HT1080 (cell line): ENCODE results near the gene ZNF296. TPM values are rescaled to one million over a fixed set of nuclear protein-coding genes. Genes with fewer than 3 reads are reported as not detected.
"Not testable (repeated sequence)": the region's sequence is repeated elsewhere in the genome, so short reads cannot be mapped to it uniquely, and the experiment has no call there.

ENCODE experiments used
- DNase-seq: peaks from one replicate; pipeline ENCODE4 v3.0.0-alpha.2; 2015; ENCODE audit warnings: low read depth
- polyA plus RNA-seq, 2 experiments: library from polyadenylated mRNA; depleted of rRNA; stranded (reverse); fragments of >200 nt; gene quantifications; 2 replicates each; pipeline ENCODE4 v1.2.3, GENCODE V29; 2015
- total RNA-seq: library from RNA; depleted of rRNA; stranded (reverse); fragments of >200 nt; shearing (Covaris generic); gene quantifications from 2 replicates; pipeline ENCODE4 v1.2.3, GENCODE V29; 2014; rRNA removed

ZNF296 gene
- not detected in 2 replicates for total RNA-seq
- not detected in 2 replicates for polyA plus RNA-seq (2015; cell fraction: cytosol; rRNA removed)
- 0.66 TPM in 1 of 2 replicates, not detected in the other for polyA plus RNA-seq (2015; cell fraction: nucleus; rRNA removed)

DNA sequence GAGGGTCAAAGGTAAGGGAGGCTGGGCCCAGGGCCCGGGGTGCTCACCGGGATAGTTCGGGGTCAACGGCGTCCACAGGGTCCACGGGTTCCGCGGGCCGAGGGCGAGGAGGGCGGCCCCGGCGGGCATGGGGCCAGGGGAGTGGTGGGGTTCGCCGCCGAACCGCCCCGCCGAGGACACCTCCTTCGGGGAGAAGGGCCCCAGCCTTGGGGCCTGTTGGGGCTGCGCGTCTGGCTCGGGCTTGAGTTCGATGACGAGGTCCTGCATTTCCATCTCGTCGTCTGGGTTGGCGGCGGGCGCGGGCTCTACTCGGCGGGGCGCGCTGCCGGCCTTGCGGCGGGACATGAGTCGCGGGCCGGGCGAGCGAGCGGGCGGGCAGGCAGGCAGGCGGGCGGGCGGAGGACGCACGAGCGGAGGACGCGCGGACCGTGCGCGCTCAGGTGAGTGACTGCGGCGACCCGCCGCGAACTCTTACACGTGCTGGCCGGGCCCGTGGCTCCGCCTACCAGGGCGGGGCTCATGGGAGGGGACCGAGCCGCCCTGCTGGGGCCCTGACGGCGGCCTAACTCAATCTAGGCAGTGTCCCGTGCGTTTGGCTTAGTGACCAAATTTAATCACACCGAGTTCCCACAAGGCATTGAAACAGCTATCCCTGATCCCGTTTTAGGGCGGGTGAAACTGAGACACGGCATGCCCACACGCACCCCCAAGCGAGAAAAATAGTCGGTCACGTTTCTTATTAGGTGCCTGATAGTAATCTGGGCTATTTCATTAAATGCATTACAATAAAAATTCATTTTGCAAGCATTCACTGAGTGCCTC is at the start of gene ZNF296:
ZNF296 (minus strand) TSS at position 450 of the 822 bp plus-strand sequence; CDS start at position 345, 105 bp downstream.
- no peak for DNase-seq

DNA sequence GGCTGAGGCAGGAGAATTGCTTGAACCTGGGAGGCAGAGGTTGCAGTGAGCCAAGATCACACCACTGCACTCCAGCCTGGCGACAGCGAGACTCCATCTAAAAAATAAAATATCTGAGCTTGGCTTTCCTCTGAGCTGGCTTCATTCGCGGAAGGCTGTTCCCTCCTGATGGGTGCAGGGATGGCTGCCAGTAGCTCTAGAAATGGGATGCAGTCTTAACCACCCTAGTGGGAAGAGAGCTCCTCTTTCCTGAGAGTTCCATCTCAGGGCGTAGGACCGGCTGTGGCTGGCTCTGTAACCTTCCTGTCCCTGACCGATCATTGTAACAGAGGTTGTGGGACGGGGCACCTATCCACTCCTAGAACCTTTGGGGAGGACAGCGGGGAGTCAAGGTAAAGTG is 49.1 kb upstream of the ZNF296 start:
- no peak for DNase-seq

DNA sequence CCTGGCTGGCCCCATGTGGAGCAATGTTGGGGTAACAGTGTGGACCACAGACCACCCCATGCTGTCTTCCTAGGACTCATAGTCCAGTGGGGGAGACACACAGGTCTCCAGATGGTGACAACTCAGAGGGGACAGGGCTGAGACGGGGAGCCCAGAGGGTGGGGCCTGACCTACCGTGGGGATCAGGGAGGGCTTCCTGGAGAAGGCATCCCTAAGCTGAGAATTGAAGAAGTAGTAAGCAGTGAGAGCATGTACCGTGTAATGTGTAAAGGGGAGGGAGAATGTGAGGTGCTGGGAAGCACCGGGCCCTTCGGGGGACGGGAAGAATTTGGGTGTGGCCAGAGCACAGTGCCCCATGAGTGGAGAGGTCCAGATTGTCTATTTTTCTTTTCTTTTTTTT is 47.7 kb upstream of the ZNF296 start:
- no peak for DNase-seq

DNA sequence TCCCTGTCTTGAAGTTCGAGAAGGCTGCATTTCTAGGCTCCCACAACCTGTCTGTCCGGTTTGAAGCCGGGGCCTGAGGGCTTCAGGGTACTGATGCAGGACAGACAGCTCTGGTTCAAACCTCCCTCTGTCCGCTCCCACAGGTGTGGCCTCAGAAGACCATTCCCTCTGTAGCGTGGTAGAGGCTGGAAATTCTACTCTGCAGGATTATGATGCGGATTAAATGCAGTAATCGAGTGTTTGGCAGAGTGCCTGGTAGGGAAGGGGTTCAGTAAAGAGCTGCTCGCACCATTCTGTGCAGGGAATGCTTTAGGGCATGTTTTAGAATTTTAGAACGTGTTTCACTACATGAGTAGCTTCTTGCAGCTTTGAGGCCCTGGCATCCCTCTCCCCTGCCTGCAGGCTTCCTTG is 47.2 kb upstream of the ZNF296 start:
- DNase-seq = no peak

DNA sequence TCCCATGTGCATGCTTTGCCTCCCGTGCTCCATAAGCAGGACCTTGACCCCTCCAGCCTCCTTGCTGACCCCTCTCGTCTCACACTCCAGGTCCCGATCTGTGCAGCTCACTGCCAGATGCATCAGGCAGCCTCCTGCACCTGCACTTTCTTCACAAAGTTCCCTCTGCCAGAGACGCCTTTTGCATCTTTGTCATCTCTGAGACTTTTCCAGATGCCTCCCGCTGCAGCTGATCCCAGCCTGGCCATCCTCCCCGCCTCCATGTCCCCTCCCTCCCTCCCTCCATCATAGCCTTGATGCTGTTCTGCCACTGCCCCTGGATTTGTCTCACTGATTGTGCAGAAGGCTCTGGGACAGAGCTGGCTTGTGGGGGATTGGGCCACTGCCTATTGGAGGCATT is 46.6 kb upstream of the ZNF296 start:
- no peak for DNase-seq

DNA sequence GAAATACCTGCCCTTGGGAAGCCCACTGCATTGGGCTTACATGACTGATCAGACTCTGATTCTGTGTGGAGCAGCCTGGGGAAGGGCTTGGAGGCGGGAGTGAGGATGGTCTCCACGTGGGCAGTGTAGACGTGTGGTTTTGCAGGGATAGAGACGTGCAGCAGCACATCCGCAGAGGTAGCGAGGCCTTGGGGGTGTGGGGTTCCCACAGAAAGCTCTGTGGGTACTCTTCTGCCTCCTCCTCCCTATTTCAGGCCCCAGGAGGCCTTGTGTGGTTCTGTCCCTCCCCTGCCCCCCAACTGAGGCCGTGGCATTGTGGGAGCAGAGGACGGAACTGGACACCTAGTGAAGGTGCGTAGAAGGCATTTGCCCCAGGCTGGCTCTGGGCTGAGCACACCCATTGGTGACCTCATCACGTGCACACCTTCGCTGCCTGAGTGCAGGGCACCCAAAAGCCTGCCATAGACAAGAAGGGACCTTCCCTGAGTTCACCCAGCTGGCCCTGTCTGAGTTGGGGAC is 45.6 kb upstream of the ZNF296 start:
- DNase-seq = no peak

DNA sequence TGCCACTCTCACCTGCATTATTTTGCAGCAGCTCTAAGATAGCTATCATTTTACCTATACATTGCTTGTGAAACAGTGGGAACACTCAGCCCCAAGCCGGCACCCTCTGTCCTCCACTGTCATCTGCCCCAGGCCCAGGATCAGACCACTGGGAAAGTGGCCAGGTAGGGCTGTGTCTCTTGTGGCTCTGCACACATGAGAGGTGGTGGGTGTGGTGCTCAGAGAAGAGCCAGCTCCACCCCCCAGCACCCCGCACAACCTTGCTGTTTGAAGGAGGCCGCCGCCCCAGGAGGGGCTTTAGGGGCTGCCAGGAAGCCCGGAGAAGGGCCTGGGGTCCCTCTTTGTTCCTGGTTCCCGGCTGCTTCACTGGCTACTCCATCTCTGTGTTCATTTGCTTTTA is 43.3 kb upstream of the ZNF296 start:
- DNase-seq = no peak

DNA sequence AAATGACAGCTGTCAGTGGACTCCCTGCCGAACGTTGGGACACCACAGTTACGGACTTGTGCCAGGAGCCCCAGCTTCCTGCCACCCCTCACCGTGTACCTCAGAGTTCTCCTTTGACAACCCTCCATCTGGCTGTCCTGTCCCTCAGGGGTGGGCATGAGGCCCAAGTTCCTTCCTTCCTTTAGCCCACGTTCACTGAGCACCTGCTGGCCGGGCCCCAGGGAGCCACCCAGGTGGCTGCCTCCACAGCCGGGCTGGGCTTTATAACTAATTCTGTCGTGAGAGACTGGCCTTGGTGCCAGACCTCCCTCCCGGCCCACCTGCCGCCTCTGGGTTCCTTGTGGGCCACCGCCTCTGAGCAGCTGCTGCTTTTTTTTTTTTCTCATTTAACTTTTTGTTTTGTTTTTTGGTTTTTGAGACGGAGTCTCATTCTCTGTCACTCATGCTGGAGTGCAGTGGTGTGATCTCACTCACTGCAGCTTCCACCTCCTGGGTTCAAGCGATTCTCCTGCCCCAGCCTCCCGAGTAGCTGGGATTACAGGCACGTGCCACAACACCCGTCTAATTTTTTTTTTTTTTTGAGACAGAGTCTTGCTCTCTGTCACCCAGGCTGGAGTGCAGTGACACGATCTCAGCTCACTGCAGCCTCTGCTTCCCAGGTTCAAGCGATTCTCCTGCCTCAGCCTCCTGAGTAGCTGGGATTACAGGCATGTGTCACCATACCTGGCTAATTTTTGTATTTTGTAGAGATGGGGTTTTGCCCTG is 42.5 kb upstream of the ZNF296 start:
- not testable (repeated sequence) for DNase-seq

DNA sequence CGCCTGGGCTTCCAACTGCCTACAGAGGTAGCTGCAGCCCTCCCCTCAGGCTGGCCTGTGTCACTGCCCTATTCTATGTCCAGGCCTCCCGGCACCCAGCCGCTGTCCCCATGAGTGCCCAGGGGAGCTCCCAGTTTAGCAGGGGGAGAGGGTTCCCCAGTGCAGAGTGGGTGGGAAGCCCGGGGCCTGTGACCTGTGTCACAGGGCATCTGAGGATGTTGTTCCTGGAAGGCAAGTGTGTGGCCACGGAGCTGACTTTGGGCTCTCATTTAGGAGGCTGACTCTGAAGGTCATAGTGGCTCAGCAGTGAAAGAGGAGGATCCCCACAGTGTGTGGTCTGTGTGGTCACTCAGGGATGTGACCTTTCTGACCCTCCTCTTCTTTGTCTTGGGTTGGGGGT is 41.8 kb upstream of the ZNF296 start:
- no peak for DNase-seq

DNA sequence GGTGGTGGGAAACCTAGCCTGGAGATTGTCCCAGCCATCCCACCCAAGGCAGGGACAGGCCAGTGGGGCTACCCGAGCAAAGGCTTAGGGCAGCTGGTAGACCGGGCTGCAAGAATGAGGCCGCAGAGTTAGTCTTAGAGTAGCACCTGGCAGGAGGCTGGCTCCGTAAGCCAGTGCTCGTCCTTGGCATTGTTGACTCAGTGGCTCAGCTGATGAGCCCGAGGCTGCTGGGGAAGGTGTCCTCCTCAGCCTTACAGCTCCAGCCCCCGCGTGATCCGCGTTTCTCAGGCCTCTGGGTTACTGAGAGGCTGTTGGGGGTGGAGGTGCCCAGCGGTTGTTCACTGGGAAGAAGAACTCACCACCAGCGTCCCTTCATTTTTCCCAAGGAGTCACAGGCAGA is 41.4 kb upstream of the ZNF296 start:
- no peak for DNase-seq

DNA sequence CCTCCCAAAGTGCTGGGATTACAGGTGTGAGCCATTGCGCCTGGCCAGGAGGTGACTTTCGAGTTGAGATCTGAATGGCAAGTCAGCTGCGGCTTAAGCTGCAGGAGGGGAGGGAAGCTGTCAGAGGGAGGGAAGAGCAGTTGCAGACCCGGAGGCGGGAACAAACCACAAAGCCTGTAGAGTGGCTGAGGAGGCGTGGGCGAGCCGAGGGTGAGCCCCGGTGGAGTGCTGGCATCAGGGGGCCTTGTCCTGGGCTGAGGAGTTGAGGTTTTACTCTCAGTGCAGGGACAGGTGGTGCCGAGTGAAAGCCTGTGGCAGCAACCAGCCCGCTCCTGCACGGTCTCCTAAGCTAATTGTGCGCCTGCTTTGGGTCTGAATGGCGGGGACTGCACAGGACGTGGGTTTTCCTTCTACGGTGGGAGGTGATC is 40.9 kb upstream of the ZNF296 start:
- DNase-seq = no peak

DNA sequence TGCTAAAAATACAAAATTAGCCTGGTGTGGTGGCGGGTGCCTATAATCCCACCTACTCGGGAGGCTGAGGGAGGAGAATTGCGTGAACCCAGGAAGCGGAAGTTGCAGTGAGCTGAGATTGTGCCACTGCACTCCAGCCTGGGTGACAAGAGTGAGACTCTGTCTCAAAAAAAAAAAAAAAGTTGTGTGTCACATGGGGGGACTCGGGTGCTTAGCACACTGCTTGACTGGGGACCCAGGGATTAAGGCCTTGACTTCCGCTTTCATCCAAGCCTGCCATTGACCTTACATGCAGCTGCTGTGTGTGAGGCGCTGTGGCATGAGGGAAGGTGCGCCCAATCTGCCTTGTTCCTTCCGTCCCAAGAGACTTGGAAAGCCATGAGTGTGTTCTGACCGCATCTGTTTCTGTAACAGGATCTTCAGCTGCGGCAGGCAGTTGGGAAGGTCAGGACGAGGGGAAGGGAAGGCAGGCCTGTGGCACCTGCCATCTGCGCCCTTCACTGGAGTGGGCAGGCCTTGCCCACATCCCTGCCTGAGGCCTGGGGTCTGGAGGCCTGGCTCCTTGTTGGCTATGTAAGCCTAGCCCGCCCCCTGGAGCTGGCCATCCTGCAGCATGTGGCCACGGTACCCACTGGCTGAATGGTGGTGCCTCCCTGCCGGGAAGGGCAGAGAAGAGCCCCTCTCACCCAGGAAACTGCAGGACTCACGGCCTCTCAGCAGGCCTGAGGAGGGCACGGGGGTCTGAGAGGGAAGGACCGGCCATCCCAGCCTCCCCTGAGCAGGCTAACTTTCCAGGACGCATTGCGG is 39.7 kb upstream of the ZNF296 start:
- no peak for DNase-seq

DNA sequence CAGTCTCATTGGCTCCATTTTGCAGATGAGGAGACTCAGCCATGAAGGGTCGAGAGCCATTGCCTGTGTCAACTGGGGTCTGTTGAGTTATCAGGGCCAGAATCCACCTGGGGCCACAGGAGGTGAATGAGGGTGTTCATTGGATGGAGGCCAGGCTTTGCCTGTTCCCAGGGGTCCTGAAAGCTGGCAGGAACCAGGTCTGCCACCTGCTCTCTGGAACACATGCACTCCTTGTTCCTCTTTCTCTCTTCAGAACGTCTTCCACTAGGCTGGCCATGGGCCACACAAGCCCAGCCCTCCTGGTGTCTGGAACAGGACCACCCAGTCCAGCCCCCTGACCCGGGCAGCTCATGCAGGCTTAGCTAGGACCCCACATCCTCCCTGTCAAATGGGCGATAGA is 37.8 kb upstream of the ZNF296 start:
- no peak for DNase-seq

DNA sequence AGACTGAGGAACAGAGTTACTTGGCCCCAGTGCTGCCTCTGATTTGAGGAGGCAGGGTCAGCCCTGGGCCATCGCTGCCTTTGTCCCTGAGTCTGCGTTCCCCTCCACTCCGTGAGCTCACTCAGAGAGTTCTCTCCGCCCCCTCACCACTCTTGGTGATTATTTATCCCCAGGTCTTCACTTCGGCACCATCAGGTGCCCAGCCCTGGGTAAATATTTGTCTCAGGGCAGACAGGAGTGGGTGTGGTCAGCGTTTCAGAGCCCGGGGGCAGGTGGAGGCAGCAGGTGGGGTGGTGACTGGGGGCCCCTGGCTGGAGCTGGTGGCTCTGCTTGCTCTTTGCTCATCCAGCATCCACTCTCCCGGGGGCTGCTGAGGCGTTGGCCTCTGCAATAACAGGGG is 37.4 kb upstream of the ZNF296 start:
- DNase-seq = no peak

DNA sequence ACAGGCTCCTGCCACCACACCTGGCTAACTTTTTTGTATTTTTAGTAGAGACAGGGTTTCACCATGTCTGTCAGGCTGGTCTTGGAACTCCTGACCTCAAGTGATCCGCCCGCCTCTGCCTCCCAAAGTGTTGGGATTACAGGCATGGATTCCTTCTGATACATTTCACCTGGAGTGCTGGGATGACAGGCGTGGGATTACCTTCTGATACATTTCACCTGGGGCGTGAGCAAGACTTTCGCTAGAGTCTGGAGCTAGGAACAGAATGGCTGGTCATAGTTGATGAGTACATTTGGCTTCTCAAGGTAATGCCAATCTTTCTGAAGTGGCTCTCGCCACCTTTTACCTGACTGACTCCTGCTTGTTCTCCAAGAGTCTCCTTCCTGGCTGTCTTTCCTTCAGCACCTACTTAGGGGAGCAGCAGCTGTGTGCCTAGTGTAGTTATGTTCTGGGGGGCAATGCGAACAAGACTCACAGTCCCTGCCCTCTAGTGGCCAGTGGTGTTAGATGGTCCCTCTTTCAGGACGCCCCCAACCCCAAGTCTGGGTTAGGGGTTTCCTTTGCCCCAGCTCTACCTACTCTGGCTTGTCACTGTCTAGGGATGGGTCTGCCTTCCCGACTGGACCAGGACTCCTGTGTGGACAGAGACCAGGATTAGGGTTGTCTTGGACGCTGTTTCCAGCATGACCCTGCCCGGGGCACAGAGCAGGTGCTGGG is 36.0 kb upstream of the ZNF296 start:
- DNase-seq = no peak

DNA sequence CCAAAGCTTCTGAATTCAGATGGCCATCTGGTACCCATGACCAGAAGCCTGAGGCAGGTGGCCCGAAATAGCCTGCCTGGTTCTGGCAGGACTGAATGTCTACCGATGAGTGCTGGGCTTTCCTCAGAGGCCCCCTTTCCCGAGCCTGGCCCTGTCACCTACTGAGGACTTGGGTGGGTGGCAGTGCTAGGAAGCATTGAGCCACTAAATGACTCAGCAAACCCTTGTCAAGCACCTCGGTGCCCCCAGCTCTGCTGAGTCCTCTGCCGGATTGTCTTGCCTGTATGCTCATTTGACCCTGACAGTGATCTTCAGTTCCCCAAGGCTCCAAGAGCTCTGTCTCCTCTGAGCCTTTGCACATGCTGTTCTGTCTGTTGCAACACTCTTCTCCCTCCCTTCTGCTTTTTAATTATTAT is 34.6 kb upstream of the ZNF296 start:
- DNase-seq = no peak

DNA sequence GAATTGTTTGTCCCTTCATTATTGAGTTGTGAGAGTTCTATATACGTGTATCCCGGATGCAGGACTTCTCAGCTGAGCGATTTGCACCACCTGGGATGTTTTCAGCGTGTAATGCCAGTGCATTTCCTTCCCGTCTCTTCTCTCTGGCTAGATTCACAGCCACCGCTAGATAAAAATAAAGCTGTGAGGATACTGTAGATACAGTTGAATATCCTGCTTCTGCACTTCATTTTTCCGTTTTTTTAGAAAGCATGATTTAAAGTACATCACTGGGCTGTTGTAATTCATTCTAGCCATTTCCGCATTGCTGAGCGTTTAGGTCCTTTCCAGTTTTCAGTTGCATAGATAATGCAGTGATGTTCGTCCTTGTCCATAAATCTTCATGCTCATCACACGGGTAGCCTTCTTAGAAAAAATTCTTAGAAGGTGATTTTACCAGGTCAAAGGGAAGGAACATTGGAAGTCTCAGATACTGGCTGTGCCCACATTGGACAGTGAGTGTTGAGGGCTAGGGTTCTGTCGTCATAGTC is 31.4 kb upstream of the ZNF296 start:
- DNase-seq = no peak

DNA sequence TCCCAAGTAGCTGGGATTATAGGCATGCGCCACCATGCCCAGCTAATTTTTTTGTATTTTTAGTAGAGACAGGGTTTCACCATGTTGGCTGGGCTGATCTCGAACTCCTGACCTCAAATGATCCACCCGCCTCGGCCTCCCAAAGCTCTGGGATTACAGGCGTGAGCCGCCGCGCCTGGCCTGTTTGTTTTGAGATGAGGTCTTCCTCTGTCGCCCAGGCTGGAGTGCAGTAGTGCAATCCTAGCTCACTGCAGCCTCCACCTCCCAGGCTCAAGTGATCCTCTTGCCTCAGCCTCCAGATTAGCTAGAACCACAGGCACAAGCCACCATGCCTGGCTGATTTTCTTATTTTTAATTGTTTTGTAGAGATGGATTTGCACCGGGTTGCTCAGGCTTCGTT is 30.1 kb upstream of the ZNF296 start:
- not testable (repeated sequence) for DNase-seq

DNA sequence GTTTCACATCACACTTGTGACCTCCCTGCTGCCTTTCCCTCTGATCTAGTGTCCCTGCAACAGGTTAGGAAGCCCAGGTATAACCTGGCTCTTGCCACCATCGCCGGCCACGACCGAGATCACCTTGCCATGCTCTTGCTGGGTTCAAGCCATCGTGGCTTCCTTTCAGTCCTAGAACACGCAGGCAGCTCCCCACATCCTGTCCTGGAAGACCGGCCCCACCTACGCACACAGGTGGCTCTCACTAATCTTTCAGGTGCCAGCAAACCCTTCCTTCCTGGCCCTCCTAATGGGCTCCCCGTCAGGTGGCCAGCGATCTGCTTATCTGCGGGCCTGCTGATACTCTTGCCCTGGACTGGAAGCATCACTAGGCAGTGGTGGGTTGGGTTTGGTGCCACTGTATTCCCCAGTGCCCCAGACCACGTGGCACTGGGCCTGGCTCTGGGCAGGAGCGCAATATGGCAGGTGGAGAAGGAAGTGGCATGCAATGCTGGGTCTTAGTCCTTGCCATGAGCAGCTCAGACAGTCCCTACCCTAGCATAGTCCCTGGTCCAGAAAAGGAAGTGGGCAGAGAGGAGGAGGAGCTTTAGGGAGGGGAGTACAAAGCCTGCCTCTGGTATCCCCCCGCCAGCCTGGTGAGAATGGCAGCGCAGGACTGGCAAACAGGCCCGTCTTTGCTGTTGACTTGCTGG is 28.5 kb upstream of the ZNF296 start:
- no peak for DNase-seq
